GM19023 (cell line): Measurements from ENCODE around the gene TNFRSF19.
"Not testable (repeated sequence)": the region's sequence is repeated elsewhere in the genome, so short reads cannot be mapped to it uniquely, and the experiment has no call there.

Source experiments
- ATAC-seq: cut with Tn5 transposase; IDR thresholded peaks from one replicate; pipeline ENCODE4 v1.9.1; 2021; ENCODE audit warnings: mild to moderate bottlenecking, moderate library complexity; ENCODE audit not compliant: unreplicated experiment

Gene TNFRSF19

DNA sequence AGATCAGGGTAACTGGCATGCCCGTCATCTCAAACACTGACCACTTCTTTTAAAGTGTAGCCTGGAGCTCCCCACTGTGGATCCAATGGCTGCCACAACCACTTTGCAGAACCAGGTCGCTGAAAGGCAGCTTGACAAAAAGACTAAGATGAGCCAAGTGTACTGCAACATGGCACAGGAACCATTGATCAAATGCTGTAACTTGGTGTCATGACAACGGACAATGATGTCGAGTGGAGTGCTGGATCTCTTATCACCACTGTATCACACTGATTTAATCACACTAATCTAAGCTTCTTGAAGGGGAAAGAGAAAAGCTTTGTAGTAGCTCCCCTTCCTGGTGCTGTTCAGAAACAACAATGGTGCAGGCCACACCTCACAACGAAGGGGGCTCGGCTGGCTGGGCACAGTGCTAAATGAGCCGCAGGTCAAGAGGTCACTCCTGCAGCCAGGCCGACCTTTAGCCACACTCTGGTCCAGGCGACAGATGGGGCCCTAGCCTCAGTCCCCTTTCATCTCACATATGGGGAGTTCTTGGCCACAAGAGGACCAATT is 2.2 kb upstream of the TNFRSF19 start:
- no peak for ATAC-seq

DNA sequence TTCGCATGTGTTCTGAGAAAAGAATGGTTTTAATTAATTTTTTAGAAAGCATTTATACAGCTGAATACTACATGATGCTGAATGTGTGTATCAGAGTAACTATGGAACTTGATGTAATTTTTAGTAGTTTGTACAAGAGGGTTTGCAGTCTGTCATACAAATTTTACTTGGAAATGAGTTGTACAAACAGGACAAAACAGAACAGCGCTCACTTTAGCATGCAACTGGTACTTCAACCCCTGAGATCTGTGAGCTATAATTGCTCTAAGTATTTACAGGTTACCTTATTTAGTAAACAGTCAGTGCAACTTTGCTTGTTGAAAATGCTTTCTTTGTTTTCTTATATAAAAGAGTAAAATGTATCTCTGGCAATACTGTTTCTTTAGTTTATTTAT is 706 bp downstream of the TNFRSF19 start:
- no peak for ATAC-seq

DNA sequence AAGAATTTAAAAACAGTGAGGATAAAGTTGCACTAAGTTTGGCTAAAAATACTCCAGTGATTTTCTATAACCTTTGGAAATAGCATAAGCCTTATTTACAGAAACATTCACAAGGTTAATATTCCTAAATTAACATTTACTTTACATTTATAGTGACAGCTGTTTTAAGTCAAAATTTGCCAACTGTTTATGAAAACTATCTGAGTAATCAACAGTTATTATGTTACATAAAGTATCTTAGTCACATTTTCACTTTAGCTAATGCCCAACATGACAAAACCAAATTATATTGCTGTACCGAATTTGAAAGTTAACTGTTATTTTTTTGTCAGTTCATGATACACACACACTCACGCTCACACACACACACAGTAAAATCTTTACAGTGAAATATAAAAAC is 1.2 kb downstream of the TNFRSF19 start:
- no peak for ATAC-seq

DNA sequence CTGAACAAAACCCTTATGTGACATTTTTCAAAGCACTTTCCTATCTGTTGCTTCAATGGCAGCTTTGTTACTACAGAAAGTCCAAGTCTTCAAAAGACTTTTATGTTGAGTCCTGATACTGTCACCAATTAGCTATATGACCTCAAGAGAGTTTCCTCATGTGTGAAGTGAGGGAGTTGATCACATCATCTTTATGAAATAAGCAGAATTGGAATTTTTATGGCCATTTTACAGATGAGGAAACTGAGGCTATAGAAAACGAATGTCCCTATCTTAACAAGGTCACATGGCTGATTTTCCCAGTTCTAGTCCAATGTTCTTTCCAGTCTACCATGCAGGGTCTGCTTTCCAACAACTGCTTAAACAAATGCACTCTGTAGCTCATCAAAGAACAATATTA is 2.6 kb downstream of the TNFRSF19 start:
- ATAC-seq = no peak

DNA sequence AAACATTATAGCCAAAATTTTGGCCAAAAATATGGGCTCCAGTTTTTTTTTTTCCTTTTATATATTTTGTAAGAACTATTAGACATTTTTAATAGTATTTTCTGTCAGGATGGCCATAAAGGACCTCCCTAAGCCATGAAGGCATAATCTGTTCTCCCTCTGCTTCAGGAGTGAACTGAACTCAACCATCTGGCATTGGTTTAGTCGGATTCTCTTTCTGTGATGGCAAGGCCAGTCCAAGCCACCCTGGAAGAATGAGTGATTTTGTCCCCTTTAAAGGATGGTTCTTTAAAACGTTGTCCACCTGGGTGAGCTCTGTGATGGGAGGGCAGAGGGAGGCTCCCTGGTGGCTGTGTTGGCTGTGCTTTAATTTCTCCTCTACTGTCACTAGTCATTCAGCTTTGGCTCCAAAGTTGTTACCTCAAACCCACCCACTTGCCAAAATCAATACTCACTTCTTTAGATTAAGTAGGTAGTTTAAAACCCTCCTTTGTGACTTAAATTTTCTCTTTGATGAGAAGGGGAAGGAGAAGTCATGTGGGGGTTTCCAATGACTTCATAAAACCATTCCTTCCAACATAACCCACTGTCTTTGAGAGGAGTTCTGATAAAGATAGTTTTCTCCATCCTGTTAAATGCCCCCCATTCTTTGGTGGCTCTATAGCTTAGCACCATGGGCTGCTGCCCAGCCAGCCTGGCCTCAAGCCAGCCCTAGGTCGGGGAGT is 4.4 kb downstream of the TNFRSF19 start:
- ATAC-seq = no peak

DNA sequence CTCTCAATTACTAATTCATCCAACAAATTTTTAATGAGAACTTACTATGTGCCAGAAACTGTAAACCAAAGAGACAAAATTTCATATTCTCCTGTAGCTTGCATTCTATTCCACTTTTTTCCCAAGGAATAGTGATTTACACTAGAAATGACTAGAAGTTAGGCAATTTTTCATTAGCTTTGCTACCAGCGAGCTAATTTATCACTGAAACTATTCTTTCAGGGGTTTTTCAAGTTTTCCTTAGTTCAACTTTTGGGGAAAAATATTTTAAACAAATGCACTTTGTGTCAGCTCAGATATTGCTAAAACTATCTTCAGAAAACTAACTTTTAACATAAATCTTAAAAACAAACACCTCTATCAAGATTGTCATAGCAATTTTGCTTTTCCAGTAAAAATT is 5.4 kb downstream of the TNFRSF19 start:
- no peak for ATAC-seq

DNA sequence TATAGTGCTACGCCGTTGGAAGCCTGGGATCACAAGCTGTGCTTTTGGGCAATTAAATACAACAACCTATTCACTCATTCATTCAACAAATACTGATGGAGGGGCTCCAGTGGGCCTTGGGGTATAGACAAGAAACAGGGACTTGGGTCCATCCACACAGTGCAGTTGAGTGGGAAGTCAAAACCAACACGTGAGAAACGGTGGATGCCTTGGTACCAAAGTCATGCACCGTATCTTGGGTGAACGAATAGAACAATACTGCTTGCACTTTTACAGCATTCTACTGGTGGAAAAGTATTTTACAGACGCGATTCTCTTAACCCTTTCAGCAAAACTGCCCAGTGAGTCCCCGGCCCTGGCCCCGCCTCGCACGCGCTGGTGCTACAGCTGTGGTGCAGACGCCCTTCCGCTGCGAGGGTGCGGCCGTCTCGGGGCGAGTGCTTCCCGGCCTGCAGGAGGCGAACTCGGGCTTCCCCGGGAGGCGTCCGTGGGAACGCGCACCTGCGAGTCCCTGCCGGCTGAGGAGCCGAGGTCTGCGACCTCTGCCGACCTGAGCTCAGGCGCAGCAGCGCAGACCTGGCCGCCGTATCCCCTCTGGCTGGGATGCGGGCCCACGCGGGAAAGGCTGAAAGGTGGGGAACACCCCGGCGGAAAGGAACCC is 8.3 kb downstream of the TNFRSF19 start:
- ATAC-seq = peak; percentile 64

DNA sequence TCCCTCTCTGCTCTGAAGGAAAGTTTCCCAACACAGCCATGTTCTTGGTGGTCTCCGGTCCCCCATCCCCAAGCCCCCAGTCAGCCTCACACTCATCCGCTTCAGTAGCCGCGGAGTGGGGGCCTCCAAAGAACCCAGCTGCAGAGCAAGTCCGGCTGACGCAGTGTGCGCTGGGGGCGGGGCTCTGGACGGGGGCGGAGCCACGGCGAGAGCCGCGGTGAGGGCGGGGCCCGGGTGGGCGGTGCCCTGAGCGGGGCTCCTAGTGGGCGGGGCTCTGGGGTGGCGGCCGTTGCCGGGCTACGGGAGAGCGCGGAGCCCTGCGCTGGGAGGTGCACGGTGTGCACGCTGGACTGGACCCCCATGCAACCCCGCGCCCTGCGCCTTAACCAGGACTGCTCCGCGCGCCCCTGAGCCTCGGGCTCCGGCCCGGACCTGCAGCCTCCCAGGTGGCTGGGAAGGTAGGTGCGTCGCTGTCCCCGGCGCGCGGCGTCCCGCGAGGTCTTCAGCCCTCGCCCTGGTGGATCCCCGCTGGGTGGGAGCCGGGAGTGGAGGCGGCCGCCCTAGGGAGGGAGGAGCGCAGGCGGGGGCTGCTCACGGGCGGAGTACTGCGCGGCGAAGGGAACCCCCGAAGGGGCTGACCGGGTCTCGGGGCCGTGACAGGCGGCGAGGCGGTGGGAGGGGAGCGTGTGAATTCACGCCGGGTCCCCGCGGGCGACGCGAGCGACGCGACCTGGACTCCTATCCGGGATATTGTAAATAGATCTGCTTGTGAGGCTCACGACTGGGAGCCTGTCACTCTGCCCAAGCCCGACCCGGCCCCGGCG is 9.1 kb downstream of the TNFRSF19 start:
- peak; percentile 89 for ATAC-seq

DNA sequence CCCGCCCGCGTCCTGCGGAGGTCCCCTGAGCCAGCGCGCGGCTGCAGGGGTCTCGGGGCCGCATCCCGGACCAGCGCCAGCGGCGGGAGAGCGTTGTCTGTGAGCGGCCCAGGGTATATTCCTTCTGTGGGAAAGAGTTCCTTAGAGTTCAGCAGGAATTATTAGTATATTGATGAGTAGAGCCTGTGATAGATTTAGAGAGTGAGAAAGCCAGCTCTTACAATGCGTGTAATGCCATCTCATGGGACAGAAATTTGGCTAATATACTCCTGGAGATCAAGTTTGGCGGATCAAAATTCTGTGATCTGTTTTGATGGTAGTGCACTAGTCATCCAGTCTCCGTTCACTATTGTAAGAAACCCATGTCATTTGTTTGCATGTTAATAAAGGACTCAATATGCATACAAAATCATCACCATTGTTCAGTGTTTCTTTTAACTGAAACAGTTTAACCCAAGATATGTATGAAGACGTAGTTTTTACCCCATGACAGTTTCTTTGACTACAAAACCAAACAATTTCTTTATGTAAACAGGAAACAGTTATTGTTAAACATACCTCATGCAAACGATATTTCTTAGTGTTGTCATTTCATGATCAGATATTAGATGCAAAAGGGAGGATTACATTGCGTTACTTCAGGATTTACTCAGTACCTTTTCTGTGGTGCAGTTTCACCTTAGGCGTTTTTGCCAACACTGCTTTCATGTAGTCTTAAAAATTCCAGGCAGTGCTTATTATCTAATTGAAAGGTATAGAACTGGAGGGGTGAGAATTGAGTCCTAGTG is 9.9 kb downstream of the TNFRSF19 start:
- ATAC-seq = no peak

DNA sequence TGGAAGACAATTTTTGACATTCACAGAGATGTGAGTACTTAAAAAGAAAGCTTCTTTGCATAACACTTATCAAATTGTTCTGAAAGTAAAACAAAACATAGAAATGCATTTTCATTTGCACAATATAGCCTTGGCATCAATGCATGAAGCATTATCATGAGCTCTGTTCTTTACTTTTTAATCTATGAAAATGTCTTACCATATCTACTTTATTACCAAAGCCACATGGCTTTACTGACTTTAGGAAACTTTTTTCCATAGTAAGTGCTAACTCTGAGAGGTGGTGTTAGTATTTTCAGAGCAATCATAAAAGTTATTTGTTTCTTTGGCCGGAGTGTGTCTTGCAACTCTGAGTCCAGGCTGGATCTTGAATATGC is 10.5 kb downstream of the TNFRSF19 start:
- ATAC-seq = no peak

DNA sequence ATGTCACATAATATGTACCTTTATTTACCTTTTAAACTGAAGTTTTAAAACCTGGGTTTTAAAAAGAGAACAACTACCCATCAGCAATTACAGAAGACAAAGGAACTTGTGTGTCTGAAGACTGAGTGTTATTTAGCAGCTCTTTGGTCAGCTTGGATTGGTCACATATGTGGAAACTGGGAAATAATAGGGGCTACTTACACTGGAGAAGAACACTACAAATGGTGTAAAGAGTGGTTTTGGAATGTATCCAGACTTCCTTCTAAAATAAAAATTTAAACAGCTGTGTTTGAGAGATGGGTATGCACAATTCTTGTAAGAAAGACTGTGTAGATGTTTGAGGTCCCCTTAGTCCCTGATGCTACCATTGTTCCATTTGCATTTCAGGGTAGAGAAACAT is 13.3 kb downstream of the TNFRSF19 start:
- no peak for ATAC-seq

DNA sequence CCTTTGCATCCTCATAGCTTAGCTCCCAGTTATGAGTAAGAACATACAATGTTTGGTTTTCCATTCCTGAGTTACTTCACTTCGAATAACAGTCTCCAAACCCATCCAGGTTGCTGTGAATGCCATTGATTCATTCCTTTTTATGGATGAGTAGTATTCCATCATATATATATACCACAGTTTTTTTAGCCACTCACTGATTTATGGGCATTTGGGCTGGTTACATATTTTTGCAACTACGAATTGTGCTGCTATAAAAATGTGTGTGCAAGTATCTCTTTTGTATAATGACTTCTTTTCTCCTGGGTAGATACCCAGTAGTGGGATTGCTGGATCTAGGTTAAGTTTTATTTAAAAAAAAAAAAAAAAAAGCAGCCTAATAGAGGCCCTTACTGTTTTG is 14.1 kb downstream of the TNFRSF19 start:
- no peak for ATAC-seq

DNA sequence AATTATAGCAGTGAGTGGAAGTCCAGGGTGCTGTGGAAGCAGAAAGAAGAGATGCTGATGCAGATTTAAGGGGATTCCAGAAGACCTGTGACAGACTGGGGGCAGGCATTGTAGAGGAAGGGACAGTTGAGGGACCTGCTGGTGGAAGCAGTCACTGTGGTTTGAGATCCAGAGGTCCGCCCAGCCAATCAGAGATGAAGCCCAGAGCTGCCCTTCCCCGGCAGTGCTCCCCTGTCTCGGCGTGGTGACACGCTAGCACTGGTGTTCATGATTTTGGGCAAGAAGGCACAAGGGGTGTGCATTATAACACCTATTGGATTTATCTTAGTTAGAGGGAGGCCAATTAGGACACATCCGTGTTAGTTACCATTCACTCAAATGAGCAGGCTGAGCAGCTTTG is 16.1 kb downstream of the TNFRSF19 start:
- ATAC-seq = no peak

DNA sequence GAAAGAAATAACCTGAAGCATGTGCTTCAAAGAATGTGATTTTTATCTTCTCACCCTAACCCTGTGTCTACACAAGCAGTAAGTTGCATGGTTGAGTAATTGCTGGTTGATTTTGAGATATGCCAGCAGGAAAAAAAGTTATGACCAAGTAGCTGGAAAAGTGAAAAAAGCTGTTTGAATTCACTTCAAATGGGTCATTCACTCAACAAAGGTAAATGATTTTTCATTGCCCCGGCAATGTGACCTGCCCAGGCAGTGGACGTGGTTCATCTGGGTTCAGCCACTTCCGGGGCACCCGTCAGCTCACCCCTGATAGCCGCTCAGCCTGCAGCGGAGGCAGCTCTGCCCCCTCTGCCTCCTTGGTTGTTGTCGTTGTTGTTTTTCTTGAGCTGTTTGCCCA is 18.5 kb downstream of the TNFRSF19 start:
- no peak for ATAC-seq

DNA sequence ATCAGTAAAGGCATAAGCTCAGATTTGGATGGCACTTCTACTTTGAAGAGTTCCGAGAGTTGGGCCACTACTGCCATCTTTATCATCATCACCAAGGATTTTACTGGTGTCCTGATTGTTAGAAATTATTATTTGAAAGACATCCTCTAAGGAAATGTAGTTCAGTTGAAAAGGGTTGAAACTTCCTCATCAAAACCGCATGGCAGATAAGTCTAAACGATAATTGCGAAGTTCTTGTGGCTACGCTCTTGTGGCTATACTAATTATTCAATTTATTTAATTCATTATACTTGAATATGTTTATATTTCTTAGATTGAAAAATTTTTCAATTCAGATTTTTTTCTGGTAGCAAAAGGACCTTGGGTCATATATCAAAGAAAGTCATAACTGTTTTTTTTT is 22.4 kb downstream of the TNFRSF19 start:
- ATAC-seq = no peak

DNA sequence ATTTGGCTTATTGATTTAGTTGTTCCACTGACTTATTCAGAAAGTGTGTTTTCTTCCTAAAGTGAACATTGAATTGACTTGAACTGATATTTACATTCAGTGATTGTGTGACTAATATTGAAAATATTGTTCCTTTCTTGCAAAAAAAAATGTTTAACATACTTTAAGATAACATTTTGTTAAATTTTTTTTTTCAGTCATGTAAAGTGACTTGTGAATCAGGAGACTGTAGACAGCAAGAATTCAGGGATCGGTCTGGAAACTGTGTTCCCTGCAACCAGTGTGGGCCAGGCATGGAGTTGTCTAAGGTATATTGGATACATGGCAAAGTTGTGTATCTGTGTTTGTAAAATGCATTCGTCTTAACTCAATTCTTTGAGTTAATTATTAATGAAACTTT is 22.9 kb downstream of the TNFRSF19 start:
- no peak for ATAC-seq

DNA sequence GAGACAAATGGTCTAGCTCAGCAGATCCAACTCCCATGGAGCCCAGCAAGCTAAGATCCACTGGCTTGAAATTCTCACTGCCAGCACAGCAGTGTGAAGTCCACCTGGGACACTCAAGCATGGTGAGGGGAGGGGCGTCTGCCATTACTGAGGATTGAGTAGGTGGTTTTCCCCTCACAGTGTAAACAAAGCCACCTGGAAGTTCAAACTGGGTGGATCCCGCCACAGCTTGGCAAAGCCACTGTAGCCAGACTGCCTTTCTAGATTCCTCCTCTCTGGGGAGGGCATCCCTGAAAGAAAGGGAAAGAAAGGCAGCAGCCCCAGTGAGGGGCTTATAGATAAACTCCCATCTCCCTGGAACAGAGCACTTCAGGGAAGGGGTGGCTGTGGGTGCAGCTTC is 24.1 kb downstream of the TNFRSF19 start:
- ATAC-seq = not testable (repeated sequence)

DNA sequence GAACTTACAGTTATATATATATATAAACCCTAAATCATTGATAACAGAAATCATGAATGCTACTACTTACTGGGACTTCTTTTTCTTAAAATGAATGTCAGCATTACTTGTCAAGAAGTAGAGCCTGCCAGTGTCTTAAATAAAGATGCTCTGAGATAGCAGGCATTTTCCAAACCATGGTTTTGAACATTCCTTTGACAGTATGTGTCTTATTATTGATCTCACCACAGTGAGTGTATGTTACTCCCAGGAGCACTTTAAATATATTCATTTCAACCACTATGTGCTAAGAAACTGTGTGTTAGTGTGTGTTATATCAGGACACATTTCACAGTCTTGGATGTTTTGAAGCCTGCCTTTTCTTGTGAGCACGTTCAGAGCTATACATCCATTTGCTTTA is 28.2 kb downstream of the TNFRSF19 start:
- no peak for ATAC-seq

DNA sequence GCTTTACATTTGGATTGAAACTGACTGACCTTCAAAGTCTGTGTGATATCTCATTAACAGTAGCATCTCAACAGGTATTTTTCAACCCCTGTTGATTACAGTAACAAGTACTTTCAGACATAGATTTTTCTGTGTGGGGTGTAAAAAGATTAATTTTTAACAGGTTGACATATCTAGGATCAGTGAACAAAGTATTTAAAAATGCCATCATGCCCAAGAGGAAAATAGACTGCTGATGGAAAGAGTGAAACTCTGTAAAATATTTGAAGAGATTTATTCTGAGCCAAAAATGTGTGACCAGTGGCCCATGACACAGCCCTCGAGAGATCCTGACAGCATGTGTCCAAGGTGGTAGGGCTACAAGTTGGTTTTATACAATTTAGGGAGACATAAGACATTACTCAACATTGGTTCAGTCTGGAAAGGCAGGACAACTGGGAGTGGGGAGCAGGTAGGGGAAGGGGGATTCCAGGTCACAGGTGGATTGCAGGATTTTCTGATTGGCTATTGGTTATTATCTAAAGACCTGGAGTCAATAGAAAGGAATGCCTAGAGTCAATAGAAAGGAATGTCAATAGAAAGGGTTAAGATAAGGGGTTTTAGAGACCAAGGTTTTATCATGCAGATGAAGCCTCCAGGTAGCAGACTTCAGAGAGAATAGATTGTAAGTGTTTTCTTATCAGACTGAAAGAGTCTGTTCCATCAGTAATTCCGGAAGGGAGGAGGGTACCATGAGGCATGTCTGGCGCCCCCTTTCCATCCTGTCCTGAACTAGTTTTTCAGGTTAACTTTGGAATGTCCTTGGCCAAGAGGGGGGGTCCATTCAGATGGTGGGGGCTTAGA is 29.1 kb downstream of the TNFRSF19 start:
- no peak for ATAC-seq

DNA sequence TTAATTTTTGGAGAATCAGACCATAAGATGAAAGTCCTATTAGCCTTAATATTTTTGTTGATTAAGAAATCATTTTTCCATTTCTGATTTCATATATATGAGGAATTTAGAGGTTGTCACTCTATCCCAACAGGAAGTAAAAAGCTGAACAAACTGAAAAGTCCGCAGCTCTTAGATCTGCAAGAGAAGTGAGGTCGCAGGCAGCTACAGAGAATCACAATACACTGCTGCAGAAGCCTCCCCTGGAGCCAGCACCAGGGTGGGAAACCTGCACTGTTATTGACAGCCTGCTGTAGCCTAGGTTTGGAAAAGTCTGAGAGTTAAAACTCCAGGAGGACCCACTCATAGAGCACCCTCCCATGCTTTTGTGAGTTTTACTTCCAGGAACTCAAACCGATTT is 29.9 kb downstream of the TNFRSF19 start:
- no peak for ATAC-seq
